Measurements from ENCODE around the gene DGAT2L6. TPM values are rescaled to one million over a fixed set of nuclear protein-coding genes. Genes with fewer than 3 reads are reported as not detected.
"Not testable (repeated sequence)": the region's sequence is repeated elsewhere in the genome, so short reads cannot be mapped to it uniquely, and the experiment has no call there.

Gene DGAT2L6
- total and polyA plus RNA-seq, 12 donors, result not detected

- 87 to 94% methylated on average over 3 of the region's 3 CpGs for WGBS, 2 donors
- TF ChIP-seq, protein P1, sequence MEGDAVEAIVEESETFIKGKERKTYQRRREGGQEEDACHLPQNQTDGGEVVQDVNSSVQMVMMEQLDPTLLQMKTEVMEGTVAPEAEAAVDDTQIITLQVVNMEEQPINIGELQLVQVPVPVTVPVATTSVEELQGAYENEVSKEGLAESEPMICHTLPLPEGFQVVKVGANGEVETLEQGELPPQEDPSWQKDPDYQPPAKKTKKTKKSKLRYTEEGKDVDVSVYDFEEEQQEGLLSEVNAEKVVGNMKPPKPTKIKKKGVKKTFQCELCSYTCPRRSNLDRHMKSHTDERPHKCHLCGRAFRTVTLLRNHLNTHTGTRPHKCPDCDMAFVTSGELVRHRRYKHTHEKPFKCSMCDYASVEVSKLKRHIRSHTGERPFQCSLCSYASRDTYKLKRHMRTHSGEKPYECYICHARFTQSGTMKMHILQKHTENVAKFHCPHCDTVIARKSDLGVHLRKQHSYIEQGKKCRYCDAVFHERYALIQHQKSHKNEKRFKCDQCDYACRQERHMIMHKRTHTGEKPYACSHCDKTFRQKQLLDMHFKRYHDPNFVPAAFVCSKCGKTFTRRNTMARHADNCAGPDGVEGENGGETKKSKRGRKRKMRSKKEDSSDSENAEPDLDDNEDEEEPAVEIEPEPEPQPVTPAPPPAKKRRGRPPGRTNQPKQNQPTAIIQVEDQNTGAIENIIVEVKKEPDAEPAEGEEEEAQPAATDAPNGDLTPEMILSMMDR (IDR thresholded peaks at IDR 0.05), result no peak
- Histone ChIP-seq H3K4me1 (no peaks in the 10 kb centered on the region), H3K4me3 (no peak within 1 kb of the TSS), H3K27me3 (peaks cover 0 to 10% (median 0%) of the 10 kb centered on the region in 7 donors), H3K36me3 (no peaks in the 10 kb centered on the region), H3K27ac (no peak within 1 kb of the TSS), H3K9me3 (no peaks in the 10 kb centered on the region)
- intact Hi-C loops (cut with DNase I), result no loop called here
- no peak for ATAC-seq
- no peak for DNase-seq
These were observed 57.1 kb downstream of the DGAT2L6 start, which contains the start of gene AWAT1 for GRCh38 chrX:70234355-70234754. TSS of gene AWAT1 (plus strand) at chrX:70234655. CDS start at chrX:70234696, 41 bp downstream.

- 88 to 93% methylated on average over 1 of the region's 1 CpG for WGBS, 2 donors
- intact Hi-C loops (cut with DNase I), result no loop called here
These were observed 63.5 kb downstream of the DGAT2L6 start for GRCh38 chrX:70240751-70241150.

DNA sequence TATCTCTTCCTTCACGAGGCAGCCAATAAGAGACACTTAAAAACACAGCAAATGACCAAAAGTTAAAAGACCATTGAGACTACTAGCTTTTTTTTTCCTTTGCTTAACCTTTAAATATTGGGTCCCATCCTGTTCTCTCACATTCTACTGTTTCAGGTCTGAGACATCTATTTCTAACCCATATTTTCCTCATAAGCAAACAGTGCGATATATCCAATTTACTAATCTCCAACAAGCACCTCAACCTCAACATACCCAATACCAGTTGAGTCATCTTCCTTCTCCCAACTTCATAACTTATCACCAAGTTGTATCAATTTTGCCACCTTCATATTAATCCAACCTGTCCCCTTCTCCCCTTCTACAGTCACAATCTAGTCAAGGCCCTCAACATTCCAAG is 64.2 kb downstream of the DGAT2L6 start:
- Histone ChIP-seq H3K27me3 (peaks cover 0 to 19% (median 0%) of the 10 kb centered on the region in 7 donors), H3K9me3 (no peaks in the 10 kb centered on the region), H3K27ac (no peak overlapping the region), H3K4me1 (no peaks in the 10 kb centered on the region), H3K36me3 (no peaks in the 10 kb centered on the region), H3K4me3 (no peak overlapping the region)
- ATAC-seq, result no peak
- TF ChIP-seq, protein P1 (IDR thresholded peaks at IDR 0.05), result no peak
- DNase-seq, result no peak
- WGBS, 2 donors, result 91 to 94% methylated on average over 2 of the region's 2 CpGs
- intact Hi-C loops (cut with DNase I), result no loop called here

More at GRCh38 chrX:70240751-70241150, 63.5 kb downstream of the DGAT2L6 start:
- TF ChIP-seq, protein P1 (IDR thresholded peaks at IDR 0.05), result no peak
- Histone ChIP-seq H3K27ac (no peak overlapping the region), H3K9me3 (no peaks in the 10 kb centered on the region), H3K4me3 (no peak overlapping the region), H3K36me3 (no peaks in the 10 kb centered on the region), H3K4me1 (no peaks in the 10 kb centered on the region), H3K27me3 (peaks cover 0 to 19% (median 0%) of the 10 kb centered on the region in 7 donors)
- no peak for ATAC-seq
- DNase-seq, result no peak

DNA sequence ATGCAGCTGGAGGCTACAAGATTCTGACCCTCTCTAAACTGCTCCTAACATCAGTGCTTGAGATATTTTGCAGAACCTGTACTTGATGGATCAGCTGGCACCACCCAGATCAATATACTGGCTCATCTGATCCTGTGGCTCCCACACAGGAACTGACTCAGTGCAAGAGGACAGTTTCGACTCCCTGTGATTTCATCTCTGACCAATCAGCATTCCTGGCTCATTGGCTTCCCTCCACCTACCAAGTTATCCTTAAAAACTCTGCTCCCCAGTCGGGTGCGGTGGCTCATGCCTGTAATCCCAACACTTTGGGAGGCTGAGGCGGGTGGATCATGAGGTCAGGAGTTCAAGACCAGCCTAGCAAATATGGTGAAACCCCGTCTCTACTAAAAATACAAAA is 66.3 kb downstream of the DGAT2L6 start:
- H3K36me3 ChIP-seq; H3K4me3 ChIP-seq; intact Hi-C loops (cut with DNase I); H3K4me1 ChIP-seq; H3K9me3 ChIP-seq; ATAC-seq; H3K27ac ChIP-seq; DNase-seq: not testable (repeated sequence)
- WGBS, 2 donors, result 84 to 87% methylated on average over 5 of the region's 5 CpGs
- H3K27me3 ChIP-seq, result peaks cover 0 to 19% (median 0%) of the 10 kb centered on the region in 7 donors

DNA sequence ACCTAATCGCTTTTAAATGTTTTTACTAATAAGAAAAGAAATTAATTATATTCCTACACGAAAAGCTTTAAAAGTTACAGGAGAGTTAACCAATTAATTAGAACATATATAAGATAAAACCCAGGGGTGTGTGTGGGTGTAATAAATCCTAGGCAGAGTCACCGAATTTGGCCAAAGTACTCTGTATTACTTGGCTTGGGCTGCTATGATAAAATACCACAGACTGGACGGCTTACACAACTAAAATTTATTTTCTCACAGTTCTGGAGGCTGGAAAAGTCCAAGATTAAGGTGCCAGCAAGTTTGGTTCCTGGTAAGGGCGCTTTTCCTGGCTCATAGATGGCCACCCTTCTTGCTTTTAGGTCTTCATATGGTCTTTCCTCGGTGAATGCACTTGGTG is 67.6 kb downstream of the DGAT2L6 start:
- DNase-seq, result no peak
- TF ChIP-seq, protein P1 (IDR thresholded peaks at IDR 0.05), result no peak
- intact Hi-C loops (cut with DNase I), result no loop called here
- no peaks in the 10 kb centered on the region for H3K36me3 ChIP-seq
- H3K9me3 ChIP-seq, result no peaks in the 10 kb centered on the region
- no peak overlapping the region for H3K27ac ChIP-seq
- H3K4me3 ChIP-seq, result no peak overlapping the region
- H3K4me1 ChIP-seq, result no peaks in the 10 kb centered on the region
- H3K27me3 ChIP-seq, result peaks cover 0 to 13% (median 0%) of the 10 kb centered on the region in 7 donors
- 80 to 82% methylated on average over 6 of the region's 6 CpGs for WGBS, 2 donors
- no peak for ATAC-seq

Data from heart right ventricle (tissue), 16 donors.